ENCODE results near the gene MYO15B.

Gene MYO15B

DNA sequence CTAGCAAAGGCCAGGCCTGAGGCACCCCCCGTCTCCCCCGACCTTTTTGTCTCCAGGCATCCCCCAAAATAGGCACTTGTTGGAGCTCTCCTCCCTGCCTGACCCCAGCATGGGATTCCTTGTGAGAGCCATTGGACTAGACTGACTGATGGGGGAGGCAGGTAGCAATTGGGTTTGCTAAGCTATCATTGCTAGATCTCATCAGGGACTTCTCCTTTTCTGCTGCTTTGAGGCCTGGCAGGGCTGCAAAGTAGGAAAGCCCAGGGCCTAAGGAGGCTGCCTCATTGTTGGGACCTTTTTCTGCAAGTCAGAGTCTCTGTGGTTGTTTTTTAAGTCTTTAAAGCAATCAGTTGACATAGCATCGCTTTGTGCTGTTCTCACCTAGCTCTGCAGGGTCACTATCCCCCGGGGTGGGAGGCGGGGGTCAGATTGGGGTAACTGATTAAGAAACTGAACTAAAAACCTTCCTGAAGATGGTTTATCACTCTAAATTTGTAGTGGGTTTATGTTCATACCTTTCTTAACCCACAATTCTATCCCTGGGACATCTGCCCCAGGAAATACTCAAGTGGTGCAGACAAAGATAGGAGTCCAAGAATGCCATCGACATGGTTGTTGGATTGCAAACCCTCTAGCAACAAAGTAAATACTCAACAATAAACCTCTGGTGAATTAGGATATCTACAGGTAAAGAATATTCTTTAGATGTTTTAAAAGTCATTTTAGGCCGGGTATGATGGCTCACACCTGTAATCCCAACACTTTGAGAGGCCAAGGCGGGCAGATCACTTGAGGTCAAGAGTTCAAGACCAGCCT is 34.1 kb upstream of the MYO15B start:
- Mint-ChIP-seq H3K9me3 (no peaks in the 10 kb centered on the region), H3K36me3 (no peaks in the 10 kb centered on the region), H3K4me1 (no peaks in the 10 kb centered on the region), H3K4me3 (no peak overlapping the region), H3K27ac (no peak overlapping the region)
- no peak for DNase-seq (ENCODE audit: low spot score in 2 of 2)
- no peak for ATAC-seq

DNA sequence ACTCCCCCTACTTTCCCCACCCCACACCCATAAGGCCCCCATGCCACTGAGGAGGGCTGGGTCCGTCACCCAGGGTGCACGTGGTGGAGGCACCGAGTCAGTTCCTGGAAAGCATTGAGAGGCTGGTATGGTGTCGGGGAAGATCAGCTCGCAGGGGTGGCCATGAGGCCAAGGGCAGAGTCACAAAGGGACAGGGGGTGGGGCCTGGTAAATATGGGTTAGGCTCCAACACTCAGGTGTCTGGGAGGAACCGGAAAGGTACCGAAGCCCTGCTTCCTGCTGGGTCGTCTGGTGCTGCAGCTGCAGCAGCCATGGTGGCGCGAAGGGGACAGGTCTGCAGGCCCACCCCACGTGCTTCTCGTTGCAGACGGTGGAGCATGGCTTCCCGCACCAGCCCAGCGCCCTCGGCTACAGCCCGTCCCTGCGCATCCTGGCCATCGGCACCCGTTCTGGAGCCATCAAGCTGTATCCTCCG is 31.9 kb upstream of the MYO15B start:
- H3K36me3 Mint-ChIP-seq: peaks cover 7% of the 10 kb centered on the region
- no peaks in the 10 kb centered on the region for H3K4me1 Mint-ChIP-seq
- H3K9me3 Mint-ChIP-seq: no peaks in the 10 kb centered on the region
- no peak overlapping the region for H3K27ac Mint-ChIP-seq
- ATAC-seq (no peak), DNase-seq (ENCODE audit: low spot score in 2 of 2) (no peak)
- H3K4me3 Mint-ChIP-seq: no peak overlapping the region

DNA sequence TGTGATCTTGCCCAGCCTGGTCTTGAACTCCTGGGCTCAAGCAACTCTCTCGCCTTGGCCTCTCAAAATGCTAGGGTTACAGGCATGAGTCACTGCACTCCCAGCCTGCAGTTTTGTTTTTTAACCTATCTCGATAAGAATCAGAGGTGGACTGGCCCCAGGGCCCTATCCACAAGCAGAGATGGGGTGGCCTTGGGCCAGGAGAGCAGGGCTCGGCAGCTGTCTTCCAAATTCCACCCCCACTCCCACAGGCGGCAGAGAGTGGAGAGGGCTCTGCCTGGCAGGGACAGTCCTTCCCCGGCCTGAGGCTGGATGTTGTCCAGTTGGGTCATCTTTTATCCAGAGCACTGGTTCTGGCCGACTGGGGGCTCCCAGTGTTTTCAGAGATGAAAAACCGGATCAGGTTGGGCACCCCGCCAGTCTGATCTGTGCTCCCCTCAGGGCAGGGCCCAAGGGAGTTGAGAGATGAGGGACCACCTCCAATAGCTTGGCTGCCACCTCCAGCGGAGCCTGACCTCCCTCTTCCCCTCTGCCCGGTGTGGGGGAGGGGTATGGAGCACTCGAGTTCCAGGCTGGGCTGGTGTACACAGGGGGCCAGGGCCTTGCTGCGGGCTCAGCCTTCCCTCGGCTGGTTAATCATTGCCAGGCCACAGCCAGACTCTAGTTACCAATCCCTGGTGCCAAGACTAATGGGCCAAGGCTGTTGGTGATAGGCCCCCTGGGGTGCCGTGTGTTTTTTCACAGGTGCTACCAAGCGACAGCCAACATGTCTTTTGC is 30.3 kb upstream of the MYO15B start:
- DNase-seq (ENCODE audit: low spot score in 2 of 2): no peak

DNA sequence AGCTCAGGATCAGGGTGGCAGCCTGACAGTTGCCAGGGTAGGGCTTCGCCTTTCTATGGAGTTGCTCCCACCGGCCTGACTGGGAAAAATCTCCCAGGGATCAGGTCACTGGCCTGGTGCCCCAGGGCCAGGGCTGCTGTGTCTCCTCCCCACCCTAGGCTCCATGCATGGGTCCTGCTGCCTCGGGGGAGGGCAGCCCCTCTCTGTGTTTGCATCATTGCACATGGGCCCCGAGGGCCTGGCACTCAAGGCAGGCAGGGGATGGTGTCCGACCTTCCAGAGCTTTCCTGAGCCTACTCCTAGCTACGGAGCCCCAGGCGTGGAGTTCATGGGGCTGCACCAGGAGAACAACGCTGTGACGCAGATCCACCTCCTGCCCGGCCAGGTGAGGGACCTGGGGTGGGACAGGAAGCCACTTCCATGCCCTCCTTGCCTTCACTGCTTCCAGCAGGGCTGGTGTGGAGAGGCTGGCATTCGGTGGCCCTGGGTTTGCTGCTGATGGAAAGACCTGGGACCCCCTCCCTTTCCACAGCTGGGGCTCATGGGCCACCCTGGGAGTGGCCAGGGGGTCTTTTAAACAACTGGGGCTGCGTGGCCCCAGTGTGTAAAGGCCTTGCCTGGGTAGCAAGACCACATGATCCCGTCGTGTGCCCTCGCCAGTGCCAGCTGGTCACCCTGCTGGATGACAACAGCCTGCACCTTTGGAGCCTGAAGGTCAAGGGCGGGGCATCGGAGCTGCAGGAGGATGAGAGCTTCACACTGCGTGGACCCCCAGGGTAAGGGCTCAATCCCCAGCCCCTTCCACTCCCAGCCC is 29.5 kb upstream of the MYO15B start:
- no peaks in the 10 kb centered on the region for H3K9me3 Mint-ChIP-seq
- peaks cover 7% of the 10 kb centered on the region for H3K36me3 Mint-ChIP-seq
- H3K4me3 Mint-ChIP-seq: no peak overlapping the region

More for the DNA sequence above, 30.3 kb upstream of the MYO15B start:
- Mint-ChIP-seq H3K36me3 (peaks cover 7% of the 10 kb centered on the region), H3K4me1 (no peaks in the 10 kb centered on the region), H3K9me3 (no peaks in the 10 kb centered on the region), H3K27ac (no peak overlapping the region), H3K4me3 (no peak overlapping the region)
- no peak for ATAC-seq

DNA sequence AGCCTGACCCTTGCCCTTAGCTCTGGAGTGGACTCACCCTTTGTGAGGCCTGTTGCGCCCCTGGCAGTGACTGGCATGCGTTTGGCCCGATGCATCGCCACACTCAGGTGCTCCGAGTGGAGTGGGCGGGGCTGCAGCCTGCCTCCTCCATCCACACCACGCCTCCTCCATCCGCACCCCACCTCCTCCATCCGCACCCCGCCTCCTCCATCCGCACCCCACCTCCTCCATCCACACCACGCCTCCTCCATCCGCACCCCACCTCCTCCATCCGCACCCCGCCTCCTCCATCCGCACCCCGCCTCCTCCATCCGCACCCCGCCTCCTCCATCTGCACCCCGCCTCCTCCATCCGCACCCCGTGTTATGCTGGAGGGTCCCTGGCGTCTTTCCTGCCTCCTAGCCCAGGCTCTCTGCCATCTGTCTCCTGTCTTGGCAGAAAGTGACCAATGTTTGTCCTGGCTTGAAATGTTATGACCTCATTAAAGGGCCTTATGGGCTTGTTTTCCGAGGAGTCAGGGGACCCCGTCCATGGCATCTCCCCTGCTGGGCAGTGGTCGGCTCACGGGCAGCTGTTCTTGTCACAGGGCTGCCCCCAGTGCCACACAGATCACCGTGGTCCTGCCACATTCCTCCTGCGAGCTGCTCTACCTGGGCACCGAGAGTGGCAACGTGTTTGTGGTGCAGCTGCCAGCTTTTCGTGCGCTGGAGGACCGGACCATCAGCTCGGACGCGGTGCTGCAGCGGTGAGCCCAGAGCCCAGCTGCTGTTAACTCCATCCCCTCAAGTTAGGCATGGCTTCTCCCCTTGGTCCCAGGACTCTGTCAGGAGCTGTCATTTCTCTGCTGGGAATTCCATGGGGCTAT is 28.7 kb upstream of the MYO15B start:
- Mint-ChIP-seq H3K9me3 (no peaks in the 10 kb centered on the region), H3K27ac (no peak overlapping the region), H3K36me3 (peaks cover 12% of the 10 kb centered on the region), H3K4me3 (no peak overlapping the region), H3K4me1 (no peaks in the 10 kb centered on the region)
- ATAC-seq: no peak
- no peak for DNase-seq (ENCODE audit: low spot score in 2 of 2)

More for the DNA sequence above, 29.5 kb upstream of the MYO15B start:
- Mint-ChIP-seq H3K4me1 (no peaks in the 10 kb centered on the region), H3K27ac (no peak overlapping the region)
- ATAC-seq (no peak), DNase-seq (ENCODE audit: low spot score in 2 of 2) (no peak)

DNA sequence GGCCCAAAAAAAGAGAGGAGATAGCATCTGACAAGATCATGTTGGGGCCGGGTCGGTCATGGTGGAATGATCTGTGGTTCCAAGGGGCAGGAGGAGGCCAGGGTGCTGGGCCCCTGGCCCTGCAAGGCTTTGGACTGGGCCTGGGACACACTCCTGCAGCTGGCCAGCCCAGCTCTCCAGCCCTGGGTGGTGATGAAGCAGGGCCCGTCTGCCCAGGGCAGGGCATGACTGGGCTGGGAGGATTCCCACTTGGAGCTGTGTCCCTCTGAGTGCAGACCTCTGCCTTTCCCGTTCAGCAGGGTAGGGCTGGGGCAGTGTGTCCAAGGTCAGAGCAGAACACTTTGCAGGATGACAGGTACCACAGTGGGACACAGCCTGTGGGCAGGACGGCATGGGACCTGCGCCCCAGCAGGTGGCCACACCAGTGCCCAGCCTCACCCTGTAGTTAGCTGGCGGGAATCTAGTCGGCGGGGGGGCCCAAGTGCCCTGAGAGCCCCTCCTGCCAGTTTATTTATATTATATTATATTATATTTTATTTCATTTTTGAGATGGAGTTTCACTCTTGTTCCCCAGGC is 27.6 kb upstream of the MYO15B start:
- Mint-ChIP-seq H3K4me3 (no peak overlapping the region), H3K4me1 (no peaks in the 10 kb centered on the region), H3K27ac (peak overlapping the region; percentile 64), H3K9me3 (no peaks in the 10 kb centered on the region), H3K36me3 (peaks cover 18% of the 10 kb centered on the region)
- ATAC-seq (no peak), DNase-seq (ENCODE audit: low spot score in 2 of 2) (no peak)

DNA sequence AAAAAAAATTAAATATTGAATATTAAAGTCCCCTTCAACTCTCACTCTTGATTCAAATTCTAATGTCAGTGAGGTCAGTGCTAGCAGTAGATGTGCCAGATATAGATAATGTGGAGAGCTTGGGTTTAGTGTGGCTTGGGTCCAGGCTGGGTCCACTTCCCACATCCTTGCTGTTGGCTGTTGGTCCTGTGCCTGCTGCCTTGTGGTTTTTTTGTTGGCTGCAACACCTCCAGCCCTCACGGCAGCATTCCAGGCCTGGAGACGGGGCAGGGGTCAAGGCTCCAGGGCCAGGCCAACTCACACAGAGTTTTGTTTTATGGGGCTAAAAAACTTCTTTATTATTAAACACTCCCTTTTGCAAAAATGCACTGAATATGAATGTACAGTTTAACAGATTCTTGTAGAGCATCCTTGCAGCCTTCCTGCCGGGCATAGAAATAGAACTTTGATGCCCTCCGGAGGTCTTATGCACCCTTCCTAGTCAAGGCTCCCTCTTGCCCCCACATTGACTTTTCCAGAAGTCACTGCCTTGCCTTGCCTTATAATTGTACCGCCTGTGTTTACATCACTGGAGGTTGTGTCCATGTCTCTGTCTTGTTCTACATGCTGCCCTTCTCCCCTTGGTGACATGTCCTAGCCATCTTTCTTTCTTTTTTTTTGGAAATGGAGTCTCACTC is 25.5 kb upstream of the MYO15B start:
- no peak for DNase-seq (ENCODE audit: low spot score in 2 of 2)
- H3K9me3 Mint-ChIP-seq: no peaks in the 10 kb centered on the region
- no peak for ATAC-seq
- no peak overlapping the region for H3K4me3 Mint-ChIP-seq
- no peak overlapping the region for H3K27ac Mint-ChIP-seq
- peaks cover 18% of the 10 kb centered on the region for H3K36me3 Mint-ChIP-seq
- H3K4me1 Mint-ChIP-seq: no peaks in the 10 kb centered on the region

DNA sequence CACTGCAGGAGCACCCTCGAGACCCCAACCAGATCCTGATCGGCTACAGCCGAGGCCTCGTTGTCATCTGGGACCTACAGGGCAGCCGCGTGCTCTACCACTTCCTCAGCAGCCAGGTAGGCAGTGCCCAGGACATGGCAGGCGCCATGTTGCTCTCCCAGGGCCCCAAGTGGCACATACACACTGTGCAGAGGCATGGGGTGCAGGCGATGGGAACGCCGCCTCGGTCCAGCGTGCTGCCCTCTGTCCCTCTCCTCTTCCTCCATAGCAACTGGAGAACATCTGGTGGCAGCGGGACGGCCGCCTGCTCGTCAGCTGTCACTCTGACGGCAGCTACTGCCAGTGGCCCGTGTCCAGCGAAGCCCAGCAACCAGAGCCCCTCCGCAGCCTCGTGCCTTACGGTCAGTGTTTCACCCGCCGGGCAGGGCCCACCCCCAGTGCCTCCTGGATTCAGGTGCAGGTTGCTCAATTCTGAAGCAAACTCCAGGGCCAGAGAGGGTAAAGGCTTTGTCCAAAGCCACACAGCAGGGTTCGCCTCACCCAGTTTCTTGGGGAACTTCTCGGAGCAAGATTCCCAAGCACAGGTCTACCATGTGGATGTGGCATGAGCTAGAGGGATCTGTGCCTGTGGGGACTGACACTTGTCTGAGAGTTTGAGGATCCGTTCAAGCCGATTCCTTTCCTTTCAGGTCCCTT is 24.4 kb upstream of the MYO15B start:
- Mint-ChIP-seq H3K4me3 (no peak overlapping the region), H3K9me3 (no peaks in the 10 kb centered on the region), H3K36me3 (peaks cover 18% of the 10 kb centered on the region), H3K27ac (no peak overlapping the region), H3K4me1 (no peaks in the 10 kb centered on the region)
- ATAC-seq (no peak), DNase-seq (ENCODE audit: low spot score in 2 of 2) (no peak)

DNA sequence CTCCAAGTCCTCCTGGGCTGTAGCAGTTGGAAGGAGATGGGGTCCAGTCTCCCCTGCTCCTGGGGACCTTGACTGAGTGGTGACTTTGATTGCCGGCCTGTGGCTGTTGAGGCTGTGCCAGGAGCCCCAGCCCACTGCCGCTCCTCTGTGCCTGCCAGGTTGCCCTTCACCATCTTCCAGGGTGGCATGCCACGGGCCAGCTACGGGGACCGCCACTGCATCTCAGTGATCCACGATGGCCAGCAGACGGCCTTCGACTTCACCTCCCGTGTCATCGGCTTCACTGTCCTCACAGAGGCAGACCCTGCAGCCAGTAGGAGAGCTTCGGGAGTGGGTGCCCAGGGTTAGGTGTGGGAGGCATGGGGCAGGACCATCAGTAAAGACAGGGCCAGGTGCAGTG is 23.4 kb upstream of the MYO15B start:
- H3K36me3 Mint-ChIP-seq: peaks cover 18% of the 10 kb centered on the region
- H3K27ac Mint-ChIP-seq: no peak overlapping the region
- no peak overlapping the region for H3K4me3 Mint-ChIP-seq
- ATAC-seq (no peak), DNase-seq (ENCODE audit: low spot score in 2 of 2) (no peak)
- no peaks in the 10 kb centered on the region for H3K9me3 Mint-ChIP-seq
- H3K4me1 Mint-ChIP-seq: no peaks in the 10 kb centered on the region

DNA sequence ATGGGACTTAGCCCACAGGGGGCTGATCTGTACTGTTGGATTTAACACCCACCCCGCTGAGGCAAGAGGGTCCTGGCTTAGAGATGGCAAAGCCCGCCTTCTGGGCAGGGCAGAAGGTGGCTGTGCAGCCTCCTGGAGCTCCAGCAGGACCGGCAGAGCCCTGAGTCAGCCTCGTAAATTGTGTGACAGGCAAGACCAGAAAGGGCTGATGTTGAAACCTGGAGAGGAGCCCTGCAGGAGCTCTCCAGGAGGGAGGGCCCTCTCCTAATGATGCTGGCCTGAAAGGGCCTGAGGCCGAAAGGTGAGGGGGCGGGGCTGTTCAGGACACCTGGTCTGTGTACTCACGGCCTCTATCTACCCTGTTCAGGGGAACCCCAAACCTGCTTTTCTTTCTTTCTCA is 22.5 kb upstream of the MYO15B start:
- Mint-ChIP-seq H3K4me3 (no peak overlapping the region), H3K9me3 (no peaks in the 10 kb centered on the region), H3K36me3 (peaks cover 11% of the 10 kb centered on the region), H3K27ac (no peak overlapping the region), H3K4me1 (no peaks in the 10 kb centered on the region)
- DNase-seq (ENCODE audit: low spot score in 2 of 2) (no peak), ATAC-seq (no peak)

DNA sequence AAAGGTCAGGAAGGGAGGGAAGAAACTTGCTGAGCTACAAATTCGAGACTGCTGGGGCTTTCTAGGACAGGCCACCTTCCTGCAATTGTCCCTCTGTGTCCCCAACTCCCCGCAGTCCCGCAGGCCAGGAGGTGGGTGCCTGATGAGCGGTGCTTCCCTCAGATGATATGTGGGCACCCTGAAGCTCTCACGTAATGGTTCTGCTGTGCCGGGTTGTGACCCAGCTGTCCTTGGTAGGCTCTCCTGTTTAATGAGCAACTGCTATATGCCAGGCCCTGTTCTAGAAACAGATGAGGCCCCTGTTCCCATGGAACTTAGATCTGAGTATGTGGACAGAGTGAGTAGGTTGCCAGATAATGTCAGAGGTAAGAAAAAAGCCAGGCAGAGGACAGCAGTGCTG is 22.0 kb upstream of the MYO15B start:
- peaks cover under 1% of the 10 kb centered on the region for H3K4me1 Mint-ChIP-seq
- H3K4me3 Mint-ChIP-seq: no peak overlapping the region
- peak overlapping the region; percentile 26 for H3K27ac Mint-ChIP-seq
- H3K36me3 Mint-ChIP-seq: peaks cover 10% of the 10 kb centered on the region
- H3K9me3 Mint-ChIP-seq: no peaks in the 10 kb centered on the region
- DNase-seq (ENCODE audit: low spot score in 2 of 2) (no peak), ATAC-seq (no peak)

DNA sequence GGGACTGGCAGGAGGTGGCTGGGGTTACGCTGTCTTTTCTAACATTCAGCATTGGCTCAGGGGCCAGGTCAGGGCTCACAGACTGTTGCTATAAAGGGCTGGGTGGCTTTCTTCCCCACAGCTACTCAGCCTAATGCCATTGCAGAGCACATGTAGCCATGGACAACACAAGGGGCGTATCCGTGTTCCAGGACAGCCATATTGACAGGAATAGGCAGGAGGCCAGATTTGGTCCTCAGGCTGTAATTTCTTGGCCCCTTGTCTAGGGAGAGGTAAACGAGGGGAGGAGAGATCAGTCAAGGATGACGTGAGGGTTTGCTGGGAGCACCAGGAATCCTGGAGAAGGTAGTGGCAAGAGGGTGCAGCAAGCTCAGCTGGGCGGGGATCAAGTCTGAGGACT is 21.2 kb upstream of the MYO15B start:
- no peak overlapping the region for H3K4me3 Mint-ChIP-seq
- peak overlapping the region; percentile 26 for H3K27ac Mint-ChIP-seq
- no peaks in the 10 kb centered on the region for H3K9me3 Mint-ChIP-seq
- peaks cover 9% of the 10 kb centered on the region for H3K4me1 Mint-ChIP-seq
- H3K36me3 Mint-ChIP-seq: peaks cover 10% of the 10 kb centered on the region
- ATAC-seq: no peak
- no peak for DNase-seq (ENCODE audit: low spot score in 2 of 2)

DNA sequence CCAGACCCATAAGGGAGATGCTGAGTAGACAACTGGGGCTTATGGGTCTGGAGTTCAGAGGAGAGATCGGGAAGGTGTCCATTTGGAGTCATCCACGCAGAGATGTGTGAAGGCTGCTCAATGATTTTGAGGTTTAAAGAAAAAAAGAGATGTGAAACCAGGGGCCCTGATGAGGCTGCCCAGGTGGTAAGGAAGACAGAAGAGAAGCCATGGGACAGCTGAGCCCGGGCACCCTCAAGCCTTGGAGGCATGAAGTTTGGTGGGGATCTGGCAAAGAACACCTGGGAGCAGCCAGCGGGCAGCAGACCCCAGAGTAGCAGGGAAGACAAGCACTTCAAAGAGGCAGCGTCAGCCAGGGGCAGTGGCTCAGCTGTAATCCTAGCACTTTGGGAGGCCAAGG is 20.8 kb upstream of the MYO15B start:
- ATAC-seq (no peak), DNase-seq (ENCODE audit: low spot score in 2 of 2) (no peak)
- peaks cover 10% of the 10 kb centered on the region for H3K36me3 Mint-ChIP-seq
- no peak overlapping the region for H3K4me3 Mint-ChIP-seq
- H3K4me1 Mint-ChIP-seq: peaks cover 10% of the 10 kb centered on the region
- H3K27ac Mint-ChIP-seq: peak overlapping the region; percentile 26
- no peaks in the 10 kb centered on the region for H3K9me3 Mint-ChIP-seq

All from stimulated activated effector memory CD8-positive, alpha-beta T cell treated with anti-CD3 and anti-CD28 coated beads, Interleukin-12 subunit alpha, Interleukin-12 subunit beta, amount 100 ng/mL, for 72 hours (primary cell).